Gastrocnemius medialis (tissue), 4 donors: ENCODE data around the gene KATNAL2.
"Not testable (repeated sequence)": the region's sequence is repeated elsewhere in the genome, so short reads cannot be mapped to it uniquely, and the experiment has no call there.

Experiments
- CTCF ChIP-seq, 5 experiments: fragments of 450-650 bp in 3 of 5; fragments of 200-600 bp in 2 of 5; sonication (generic) in 2 of 5; IDR thresholded peaks in 4 of 5; conservative IDR thresholded peaks in 1 of 5; 1 replicate in 4 of 5; 2 replicates in 1 of 5; pipeline ENCODE4 v1.5.1; 2016 to 2019; ENCODE audit warnings: antibody characterized with exemption in 5 of 5, mild to moderate bottlenecking in 3 of 5, moderate library complexity in 3 of 5
- POLR2A ChIP-seq, 2 donors: fragments of 450-650 bp; IDR thresholded peaks; one replicate each; pipeline ENCODE4 v1.6.1; 2017; ENCODE audit warnings: antibody characterized with exemption in 2 of 2, mild to moderate bottlenecking in 2 of 2, moderate library complexity in 2 of 2

DNA sequence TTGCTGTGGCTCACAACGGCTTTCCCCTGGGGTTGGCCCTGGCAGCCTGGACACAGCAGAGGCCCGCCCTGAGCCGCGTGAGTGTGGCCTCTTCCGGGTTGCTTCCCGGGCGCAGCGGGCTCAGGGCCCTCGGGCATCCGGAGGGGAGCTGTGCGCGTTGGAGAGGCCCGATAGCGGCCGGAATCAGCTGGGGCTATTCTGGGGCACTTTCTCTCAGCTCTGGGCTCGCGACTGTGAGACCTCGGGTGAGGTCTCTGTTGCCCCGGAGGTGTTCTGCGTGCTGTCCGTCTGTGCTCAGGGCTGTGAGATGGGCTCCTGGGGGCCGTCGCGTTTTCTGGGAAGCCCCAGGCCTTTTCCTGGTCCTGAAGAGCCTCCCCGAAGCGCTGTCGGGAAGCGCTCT lies 117.2 kb downstream of the KATNAL2 start:
- TF ChIP-seq CTCF (IDR thresholded peaks at IDR 0.05 in 4 of 5, conservative IDR thresholded peaks at IDR 0.05 in 1 of 5); POLR2A (IDR thresholded peaks at IDR 0.05): not testable (repeated sequence)
